ENCODE measurements around the gene TKTL2.

The TKTL2 gene

GRCh38 chr4:163440040-163440439 is 33.5 kb downstream of the TKTL2 start:
- no peak for DNase-seq
